Suprapubic skin (tissue), 4 donors: ENCODE measurements around the gene EFR3B.

Experiments
- CTCF ChIP-seq, 2 donors: fragments of 200-600 bp in 1 of 2; fragments of 450-650 bp in 1 of 2; sonication (generic) in 1 of 2; IDR thresholded peaks; one replicate each; pipeline ENCODE4 v1.5.1; 2016 to 2019; ENCODE audit warnings: antibody characterized with exemption in 2 of 2, mild to moderate bottlenecking in 1 of 2, moderate library complexity in 1 of 2
- EP300 ChIP-seq: sonication (generic); formaldehyde crosslinking; IDR thresholded peaks from one replicate; pipeline ENCODE4 v1.6.1; 2017; ENCODE audit warnings: antibody characterized with exemption
- POLR2A ChIP-seq, 2 donors: fragments of 450-650 bp; IDR thresholded peaks; one replicate each; pipeline ENCODE4 v1.6.1; 2017; ENCODE audit warnings: antibody characterized with exemption in 2 of 2, mild to moderate bottlenecking in 2 of 2, moderate library complexity in 2 of 2
- POLR2AphosphoS5 ChIP-seq, 3 donors: sonication (generic); formaldehyde crosslinking; IDR thresholded peaks; one replicate each; pipeline ENCODE4 v1.6.1; 2017; ENCODE audit warnings: antibody characterized with exemption in 3 of 3

GRCh38 chr2:25026008-25026530 is 15.8 kb upstream of the EFR3B start:
- no peak for TF ChIP-seq CTCF (IDR thresholded peaks at IDR 0.05)
- TF ChIP-seq POLR2A (IDR thresholded peaks at IDR 0.05): no peak
- TF ChIP-seq EP300: no peak
- TF ChIP-seq POLR2AphosphoS5 (IDR thresholded peaks at IDR 0.05): no peak
